Measurements from ENCODE around the gene MACROD1.

DNA sequence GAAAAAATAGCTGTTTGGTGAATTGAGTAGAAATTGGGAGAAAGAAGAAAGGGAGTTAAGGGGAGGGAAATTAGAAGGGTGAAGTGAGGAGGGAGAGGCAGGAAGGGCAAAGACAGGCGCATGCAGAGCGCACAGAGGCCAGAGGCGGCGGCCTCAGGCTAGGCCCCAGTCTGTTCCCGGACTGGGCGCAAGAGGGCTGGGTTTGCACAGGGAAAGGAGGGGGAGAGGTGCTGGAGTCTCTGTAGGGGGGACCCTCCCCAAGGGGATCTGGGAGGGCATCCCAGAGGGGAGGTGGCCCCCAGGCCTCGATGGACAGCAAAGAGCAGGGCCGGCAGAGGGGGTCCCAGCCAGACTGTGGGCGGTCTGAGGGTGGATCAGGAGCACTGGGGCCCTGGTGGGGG lies 131.5 kb downstream of the MACROD1 start:
- TF ChIP-seq EZH2 (IDR thresholded peaks at IDR 0.05; ENCODE audit: borderline replicate concordance, control insufficient read depth, low read depth, low read length) (no peak), FOXK2 (IDR thresholded peaks at IDR 0.05) (no peak), NR2F1 (conservative IDR thresholded peaks at IDR 0.05) (no peak), ZBTB33 (IDR thresholded peaks at IDR 0.05) (no peak), EGR1 (IDR thresholded peaks at IDR 0.05; ENCODE audit: borderline replicate concordance in 1 of 2, low read depth in 2 of 2, low read length in 2 of 2) (no peak), FOXM1 (IDR thresholded peaks at IDR 0.05; ENCODE audit: low read depth, low read length) (no peak)

All from GM12878 (cell line).